ENCODE data around the gene DEGS1.

Gene DEGS1

DNA sequence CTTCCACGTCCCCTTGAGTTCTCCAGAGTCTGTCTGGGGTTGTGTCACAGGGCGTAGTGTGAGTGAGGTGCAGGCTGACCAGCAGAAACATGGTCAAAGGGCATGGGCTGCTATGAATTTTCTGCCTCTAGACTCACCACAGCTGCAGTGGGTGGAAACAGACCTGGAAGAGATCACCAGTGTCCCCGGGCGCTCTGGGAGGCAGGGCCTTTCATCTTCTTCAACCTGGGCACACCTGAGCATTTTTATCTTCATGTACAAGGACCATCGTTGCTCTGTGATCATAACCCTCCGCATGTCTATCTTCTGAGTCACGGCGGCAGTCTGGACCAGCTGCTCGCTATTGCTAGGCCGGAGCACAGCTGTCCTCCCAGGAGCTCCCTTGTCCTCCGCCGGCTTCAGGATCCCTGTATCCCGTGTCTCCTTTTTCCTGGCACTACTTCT is 29.6 kb downstream of the DEGS1 start:
- DNase-seq (ENCODE audit: low read depth), result no peak
- TF ChIP-seq, protein P1, sequence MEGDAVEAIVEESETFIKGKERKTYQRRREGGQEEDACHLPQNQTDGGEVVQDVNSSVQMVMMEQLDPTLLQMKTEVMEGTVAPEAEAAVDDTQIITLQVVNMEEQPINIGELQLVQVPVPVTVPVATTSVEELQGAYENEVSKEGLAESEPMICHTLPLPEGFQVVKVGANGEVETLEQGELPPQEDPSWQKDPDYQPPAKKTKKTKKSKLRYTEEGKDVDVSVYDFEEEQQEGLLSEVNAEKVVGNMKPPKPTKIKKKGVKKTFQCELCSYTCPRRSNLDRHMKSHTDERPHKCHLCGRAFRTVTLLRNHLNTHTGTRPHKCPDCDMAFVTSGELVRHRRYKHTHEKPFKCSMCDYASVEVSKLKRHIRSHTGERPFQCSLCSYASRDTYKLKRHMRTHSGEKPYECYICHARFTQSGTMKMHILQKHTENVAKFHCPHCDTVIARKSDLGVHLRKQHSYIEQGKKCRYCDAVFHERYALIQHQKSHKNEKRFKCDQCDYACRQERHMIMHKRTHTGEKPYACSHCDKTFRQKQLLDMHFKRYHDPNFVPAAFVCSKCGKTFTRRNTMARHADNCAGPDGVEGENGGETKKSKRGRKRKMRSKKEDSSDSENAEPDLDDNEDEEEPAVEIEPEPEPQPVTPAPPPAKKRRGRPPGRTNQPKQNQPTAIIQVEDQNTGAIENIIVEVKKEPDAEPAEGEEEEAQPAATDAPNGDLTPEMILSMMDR (IDR thresholded peaks at IDR 0.05; ENCODE audit: low read depth, low read length, missing control alignments), result no peak
- no peak overlapping the region for H3K4me3 ChIP-seq (ENCODE audit: low read depth, low read length)

DNA sequence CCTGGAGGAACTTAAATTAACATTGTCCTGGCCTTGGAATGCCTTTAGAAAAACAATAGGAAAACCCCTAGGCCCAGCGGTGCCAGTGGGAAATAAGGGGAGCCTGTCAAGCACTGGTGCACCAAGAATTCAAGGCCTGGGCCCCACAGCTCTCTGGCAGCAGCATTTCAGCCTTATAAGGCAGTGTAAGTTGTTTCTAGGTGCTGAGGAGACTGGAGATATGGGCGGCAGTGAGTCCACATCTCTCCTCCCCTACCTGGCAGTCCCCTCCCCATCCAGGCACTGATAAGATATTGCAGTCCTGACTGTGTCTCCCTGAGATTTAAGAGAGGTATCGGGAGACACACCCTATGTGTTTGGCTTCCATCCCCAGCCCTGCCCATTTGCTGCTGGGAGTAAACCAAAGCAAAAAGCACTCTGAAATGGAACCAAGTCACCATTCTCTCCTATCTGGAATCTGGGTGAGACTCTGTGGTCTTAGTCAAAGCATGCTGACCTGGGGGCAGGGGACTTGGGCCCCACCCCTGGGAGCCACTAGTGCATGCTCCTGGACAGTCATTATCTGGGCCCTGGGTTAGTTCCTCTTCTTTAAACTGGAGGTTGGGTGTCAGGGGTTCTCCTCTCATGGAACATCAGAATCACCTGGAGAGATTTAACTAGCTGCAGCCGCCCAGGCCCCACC is 30.5 kb downstream of the DEGS1 start:
- no peak for DNase-seq (ENCODE audit: low read depth)
- no peak overlapping the region for H3K4me3 ChIP-seq (ENCODE audit: low read depth, low read length)
- TF ChIP-seq, protein P1 (IDR thresholded peaks at IDR 0.05; ENCODE audit: low read depth, low read length, missing control alignments), result no peak

DNA sequence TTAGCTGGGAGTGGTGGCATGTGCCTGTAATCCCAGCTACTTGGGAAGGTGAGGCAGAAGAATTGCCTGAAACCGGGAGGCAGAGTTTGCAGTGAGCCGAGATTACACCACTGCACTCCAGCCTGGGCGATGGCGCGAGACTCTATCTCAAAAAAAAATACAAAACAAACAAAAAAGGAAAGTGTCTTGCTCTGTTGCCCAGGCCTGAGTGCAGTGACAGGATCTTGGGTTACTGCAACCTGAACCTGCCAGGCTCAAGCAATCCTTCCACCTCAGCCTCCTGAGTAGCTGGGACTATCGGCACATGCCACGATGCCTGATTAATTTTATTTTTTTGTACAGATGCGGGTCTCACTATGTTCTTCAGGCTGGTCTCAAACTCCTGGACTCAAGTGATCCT is 33.3 kb downstream of the DEGS1 start:
- TF ChIP-seq, protein P1 (IDR thresholded peaks at IDR 0.05; ENCODE audit: low read depth, low read length, missing control alignments), result no peak
- no peak overlapping the region for H3K4me3 ChIP-seq (ENCODE audit: low read depth, low read length)
- no peak for DNase-seq (ENCODE audit: low read depth)

DNA sequence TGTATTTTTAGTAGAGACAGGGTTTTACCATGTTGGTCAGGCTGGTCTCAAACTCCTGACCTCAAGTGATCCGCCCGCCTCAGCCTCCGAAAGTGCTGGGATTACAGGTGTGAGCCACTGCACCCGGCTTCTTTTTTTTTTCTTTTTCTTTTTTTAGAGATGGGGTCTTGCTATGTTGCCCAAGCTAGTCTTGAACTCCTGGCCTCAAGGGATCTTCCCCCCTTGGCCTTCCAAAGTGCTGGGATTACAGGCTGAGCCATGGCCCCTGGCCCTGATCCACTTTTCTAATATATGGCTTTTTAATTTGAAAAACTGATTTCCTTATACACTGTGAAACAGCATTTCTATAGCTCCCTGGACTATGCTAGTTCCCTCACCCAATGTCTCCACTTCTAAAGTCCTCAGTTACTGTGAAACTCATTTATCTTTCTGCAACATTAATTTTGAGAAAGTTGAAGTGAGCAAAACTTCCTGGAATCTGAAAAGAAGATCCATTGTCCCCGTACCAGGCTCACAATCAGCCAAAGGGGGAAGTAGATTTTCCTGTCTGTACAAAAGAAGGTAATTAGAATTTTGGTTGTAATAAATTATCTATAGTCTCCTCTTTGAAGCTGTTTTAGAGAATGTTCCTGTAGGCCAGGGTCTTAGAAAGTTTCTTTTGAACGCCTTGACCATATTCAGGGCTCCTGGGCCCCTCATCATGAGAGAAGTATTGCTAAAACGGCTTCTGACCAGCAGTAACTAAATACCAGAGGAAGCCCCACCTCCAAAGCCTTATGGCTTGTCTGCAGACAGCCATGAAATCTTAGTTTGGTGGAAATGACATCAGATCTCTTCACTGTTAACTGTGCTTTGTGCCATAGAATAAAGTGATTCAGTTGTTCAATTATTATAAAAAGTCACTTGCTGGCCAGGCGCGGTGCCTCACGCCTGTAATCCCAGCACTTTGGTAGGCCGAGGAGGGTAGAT is 34.9 kb downstream of the DEGS1 start:
- TF ChIP-seq, protein P1 (IDR thresholded peaks at IDR 0.05; ENCODE audit: low read depth, low read length, missing control alignments), result no peak
- H3K4me3 ChIP-seq (ENCODE audit: low read depth, low read length), result no peak overlapping the region
- DNase-seq (ENCODE audit: low read depth), result no peak

DNA sequence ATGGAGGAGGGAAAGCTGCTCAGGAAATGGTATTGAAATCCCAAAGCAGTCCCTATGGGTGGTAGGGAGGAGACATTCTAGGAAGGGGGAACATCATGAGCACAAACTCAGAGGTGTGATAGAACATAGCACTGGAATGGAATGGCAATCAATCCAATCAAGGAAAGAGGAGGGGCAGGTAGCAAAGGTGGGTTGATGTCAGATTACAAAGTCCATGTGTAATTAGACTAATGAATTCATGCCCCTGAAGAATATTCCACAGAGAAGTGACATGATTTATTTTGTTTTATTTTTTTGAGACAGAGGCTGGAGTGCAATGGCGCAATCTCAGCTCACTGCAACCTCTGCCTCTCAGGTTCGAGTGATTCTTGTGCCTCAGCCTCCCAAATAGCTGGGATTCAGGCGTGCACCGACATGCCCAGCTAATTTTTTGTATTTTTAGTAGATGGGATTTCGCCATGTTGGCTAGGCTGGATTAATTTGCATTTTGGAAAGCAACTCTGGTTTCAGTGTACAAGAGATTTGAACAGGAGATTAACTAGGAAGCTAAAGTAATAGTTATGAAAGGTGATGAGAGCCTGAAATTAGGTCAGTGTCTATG is 36.1 kb downstream of the DEGS1 start:
- TF ChIP-seq, protein P1 (IDR thresholded peaks at IDR 0.05; ENCODE audit: low read depth, low read length, missing control alignments), result no peak
- DNase-seq (ENCODE audit: low read depth), result no peak
- no peak overlapping the region for H3K4me3 ChIP-seq (ENCODE audit: low read depth, low read length)

DNA sequence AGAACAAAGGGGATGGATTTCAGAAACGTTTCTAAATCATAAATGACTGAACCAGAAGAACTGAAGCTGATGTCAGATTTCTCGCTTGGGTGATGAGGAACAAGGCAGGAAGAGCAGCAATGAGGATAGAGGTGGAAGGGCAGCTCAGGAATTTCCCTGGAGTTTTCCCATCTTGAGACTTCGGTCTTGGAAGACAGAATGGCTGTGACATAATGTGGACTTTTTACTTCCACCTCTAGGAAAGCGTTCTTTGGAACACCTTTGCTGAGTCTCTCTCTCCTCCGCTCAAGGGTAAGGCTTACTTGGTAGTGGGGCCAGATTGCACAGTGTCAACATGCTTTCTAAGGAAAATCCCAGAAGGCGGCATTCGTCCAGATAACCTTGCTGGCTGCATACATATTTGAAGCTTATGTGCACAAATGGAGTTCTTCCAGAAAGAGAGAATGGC is 36.6 kb downstream of the DEGS1 start:
- no peak for DNase-seq (ENCODE audit: low read depth)
- TF ChIP-seq, protein P1 (IDR thresholded peaks at IDR 0.05; ENCODE audit: low read depth, low read length, missing control alignments), result no peak
- H3K4me3 ChIP-seq (ENCODE audit: low read depth, low read length), result no peak overlapping the region

All from GM12864 (cell line).